ENCODE results near the gene GLRA3.

DNA sequence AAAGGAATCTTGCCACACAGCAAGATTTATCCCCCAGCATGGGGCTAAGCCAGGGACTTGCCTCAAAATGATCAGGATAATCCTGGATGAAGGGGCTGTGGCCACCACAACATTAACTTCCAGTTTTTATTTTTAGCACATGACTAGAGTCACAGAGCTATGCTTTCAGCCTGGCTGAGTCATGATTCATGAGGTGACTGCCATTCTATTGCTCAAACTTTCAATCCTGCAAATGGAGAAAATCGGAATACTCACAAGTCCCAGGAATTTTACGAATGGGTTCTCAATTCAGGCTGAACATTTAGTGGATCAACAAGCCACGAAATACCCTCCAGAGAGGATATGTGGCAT is 236.1 kb downstream of the GLRA3 start:
- TF ChIP-seq POLR2A (IDR thresholded peaks at IDR 0.05) (no peak), POLR2AphosphoS5 (IDR thresholded peaks at IDR 0.05) (no peak), EP300 (IDR thresholded peaks at IDR 0.05) (no peak)
- TF ChIP-seq, protein P1, sequence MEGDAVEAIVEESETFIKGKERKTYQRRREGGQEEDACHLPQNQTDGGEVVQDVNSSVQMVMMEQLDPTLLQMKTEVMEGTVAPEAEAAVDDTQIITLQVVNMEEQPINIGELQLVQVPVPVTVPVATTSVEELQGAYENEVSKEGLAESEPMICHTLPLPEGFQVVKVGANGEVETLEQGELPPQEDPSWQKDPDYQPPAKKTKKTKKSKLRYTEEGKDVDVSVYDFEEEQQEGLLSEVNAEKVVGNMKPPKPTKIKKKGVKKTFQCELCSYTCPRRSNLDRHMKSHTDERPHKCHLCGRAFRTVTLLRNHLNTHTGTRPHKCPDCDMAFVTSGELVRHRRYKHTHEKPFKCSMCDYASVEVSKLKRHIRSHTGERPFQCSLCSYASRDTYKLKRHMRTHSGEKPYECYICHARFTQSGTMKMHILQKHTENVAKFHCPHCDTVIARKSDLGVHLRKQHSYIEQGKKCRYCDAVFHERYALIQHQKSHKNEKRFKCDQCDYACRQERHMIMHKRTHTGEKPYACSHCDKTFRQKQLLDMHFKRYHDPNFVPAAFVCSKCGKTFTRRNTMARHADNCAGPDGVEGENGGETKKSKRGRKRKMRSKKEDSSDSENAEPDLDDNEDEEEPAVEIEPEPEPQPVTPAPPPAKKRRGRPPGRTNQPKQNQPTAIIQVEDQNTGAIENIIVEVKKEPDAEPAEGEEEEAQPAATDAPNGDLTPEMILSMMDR (IDR thresholded peaks at IDR 0.05): no peak
